ENCODE measurements around the gene PALM3.

DNA sequence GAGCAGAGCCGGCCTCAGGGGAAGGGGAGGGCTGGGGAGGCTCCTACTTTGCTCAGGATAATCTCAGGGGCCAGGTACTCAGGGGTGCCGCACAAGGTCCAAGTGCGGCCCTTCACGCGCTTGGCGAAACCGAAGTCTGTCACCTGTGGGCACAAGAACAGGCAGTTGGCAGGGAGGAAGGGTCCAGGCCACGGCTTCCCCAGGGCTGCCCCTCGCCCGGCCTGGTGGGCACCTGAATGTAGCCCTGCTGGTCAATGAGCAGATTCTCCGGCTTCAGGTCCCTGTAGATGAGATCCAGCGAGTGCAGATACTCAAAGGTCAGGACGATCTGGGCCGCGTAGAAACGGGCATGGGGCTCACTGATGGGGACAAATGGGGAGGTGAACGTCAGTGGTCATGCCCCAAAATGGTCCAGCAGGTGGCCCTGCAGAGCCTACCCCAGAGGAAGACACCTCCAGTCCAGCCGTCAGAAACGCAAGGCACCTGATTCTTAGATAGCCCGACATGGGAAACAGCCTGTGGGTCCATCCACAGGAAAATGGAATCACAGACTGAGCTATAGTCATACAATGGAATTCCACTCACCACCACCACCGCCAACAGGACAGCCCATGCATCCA is 35.8 kb upstream of the PALM3 start:
- TF ChIP-seq EZH2phosphoT487 (IDR thresholded peaks at IDR 0.05): no peak
- TF ChIP-seq, protein P1, sequence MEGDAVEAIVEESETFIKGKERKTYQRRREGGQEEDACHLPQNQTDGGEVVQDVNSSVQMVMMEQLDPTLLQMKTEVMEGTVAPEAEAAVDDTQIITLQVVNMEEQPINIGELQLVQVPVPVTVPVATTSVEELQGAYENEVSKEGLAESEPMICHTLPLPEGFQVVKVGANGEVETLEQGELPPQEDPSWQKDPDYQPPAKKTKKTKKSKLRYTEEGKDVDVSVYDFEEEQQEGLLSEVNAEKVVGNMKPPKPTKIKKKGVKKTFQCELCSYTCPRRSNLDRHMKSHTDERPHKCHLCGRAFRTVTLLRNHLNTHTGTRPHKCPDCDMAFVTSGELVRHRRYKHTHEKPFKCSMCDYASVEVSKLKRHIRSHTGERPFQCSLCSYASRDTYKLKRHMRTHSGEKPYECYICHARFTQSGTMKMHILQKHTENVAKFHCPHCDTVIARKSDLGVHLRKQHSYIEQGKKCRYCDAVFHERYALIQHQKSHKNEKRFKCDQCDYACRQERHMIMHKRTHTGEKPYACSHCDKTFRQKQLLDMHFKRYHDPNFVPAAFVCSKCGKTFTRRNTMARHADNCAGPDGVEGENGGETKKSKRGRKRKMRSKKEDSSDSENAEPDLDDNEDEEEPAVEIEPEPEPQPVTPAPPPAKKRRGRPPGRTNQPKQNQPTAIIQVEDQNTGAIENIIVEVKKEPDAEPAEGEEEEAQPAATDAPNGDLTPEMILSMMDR (IDR thresholded peaks at IDR 0.05): peak; percentile 32
